HFFc6 (cell line): Measurements from ENCODE around the gene PITX2. TPM values are rescaled to one million over a fixed set of nuclear protein-coding genes. Genes with fewer than 3 reads are reported as not detected.

Experiments used
- DNase-seq: peaks from one replicate; pipeline ENCODE4 v3.0.0-alpha.2; 2018
- H3K27ac Mint-ChIP-seq: 2 replicates; pipeline ENCODE4 v1.8.0; 2020; ENCODE audit warnings: mild to moderate bottlenecking, mixed read lengths
- H3K27me3 Mint-ChIP-seq: 2 replicates; pipeline ENCODE4 v1.8.0; 2021; ENCODE audit warnings: mild to moderate bottlenecking, moderate library complexity, mixed read lengths; ENCODE audit not compliant: insufficient read depth
- H3K36me3 Mint-ChIP-seq: 2 replicates; pipeline ENCODE4 v1.8.0; 2021; ENCODE audit warnings: low read depth, mixed read lengths
- H3K4me1 Mint-ChIP-seq: 2 replicates; pipeline ENCODE4 v1.8.0; 2020; ENCODE audit warnings: low read depth, mixed read lengths
- H3K4me3 Mint-ChIP-seq: 2 replicates; pipeline ENCODE4 v1.8.0; 2020; ENCODE audit warnings: mild to moderate bottlenecking, moderate library complexity, mixed read lengths
- H3K9me3 Mint-ChIP-seq: 2 replicates; pipeline ENCODE4 v1.8.0; 2020; ENCODE audit warnings: mild to moderate bottlenecking, mixed read lengths
- CTCF ChIP-seq: fragments of 200-600 bp; sonication (generic); IDR thresholded peaks from 2 replicates; pipeline ENCODE4 v1.5.0; 2021; ENCODE audit warnings: antibody characterized with exemption, mild to moderate bottlenecking
- total RNA-seq, 6 experiments: library from RNA; stranded (reverse); fragmentation: NEBNext Ultra II Directional; extraction: Animal tissue kit (Norgen Biotek cat#: 25700); gene quantifications; 2 replicates in 1 of 6; 3 replicates in 5 of 6; pipeline ENCODE4 v1.2.3, GENCODE V29; 2021

Gene PITX2
- total RNA-seq, 6 experiments from 2014 or later = 15.9 to 22.8 (median 17.9) TPM

DNA sequence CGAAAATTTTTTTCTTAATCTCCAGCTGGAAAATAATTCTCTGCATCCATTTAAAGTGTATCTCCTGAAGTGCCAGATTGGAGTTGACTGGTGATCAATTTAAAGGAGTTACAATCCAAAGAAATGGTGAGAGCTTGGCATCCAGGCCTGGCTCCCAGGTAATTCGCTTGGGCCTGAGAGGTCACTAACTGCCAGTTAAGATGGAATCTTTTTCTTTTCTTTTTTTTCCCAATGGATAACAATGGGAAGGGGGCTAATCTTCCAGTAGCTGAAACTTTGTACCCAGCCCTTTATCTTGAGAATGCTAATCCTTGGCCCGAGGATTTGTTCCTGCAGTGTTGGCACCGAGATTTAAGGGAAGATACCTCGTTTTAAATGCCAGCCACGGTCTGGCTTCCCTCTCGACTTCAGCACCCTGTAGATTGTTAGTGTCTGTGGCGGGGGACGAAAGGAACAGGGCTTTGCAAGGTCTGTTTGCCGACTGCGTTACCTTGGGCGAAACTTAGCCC, 13.3 kb upstream of the PITX2 start:
- H3K4me1 Mint-ChIP-seq = peaks cover 56% of the 10 kb centered on the region
- H3K36me3 Mint-ChIP-seq = peaks cover 46% of the 10 kb centered on the region
- DNase-seq = no peak
- H3K27me3 Mint-ChIP-seq = peaks cover 35% of the 10 kb centered on the region
- H3K27ac Mint-ChIP-seq = peak overlapping the region; percentile 69
- peaks cover 18% of the 10 kb centered on the region for H3K9me3 Mint-ChIP-seq
- peak overlapping the region; percentile 93 for H3K4me3 Mint-ChIP-seq
- TF ChIP-seq CTCF = no peak

DNA sequence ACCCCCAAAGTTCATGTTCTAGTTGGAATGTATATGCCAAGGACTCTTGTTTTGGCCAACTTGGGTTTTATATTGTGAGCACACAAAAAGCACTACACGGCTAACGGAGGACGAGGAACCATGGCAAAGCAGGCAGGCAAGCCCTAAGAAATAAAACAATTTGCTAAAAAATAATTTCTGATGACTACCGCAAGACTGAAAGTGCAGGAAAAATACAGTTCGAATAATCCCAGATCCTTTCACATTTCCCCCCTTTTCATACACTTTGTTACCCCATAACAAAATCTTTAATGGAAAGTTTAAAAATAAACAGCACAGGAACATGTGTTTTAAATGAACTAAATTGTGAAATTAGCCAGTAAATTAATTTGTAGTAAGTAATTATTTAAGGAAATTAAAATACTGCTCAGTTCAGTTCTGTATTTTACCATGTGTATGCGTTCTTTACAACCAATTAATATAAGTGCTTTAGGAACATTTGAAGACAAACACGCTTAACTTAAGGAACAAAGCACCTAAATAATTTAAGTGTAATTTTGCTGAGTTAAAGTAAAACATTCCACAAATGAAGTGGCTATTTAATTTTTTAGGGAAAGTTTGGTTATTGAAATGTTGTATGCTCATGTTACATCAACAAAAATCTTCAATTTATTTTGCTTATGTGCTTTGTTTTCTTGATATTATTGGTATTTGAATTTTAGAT, 12.4 kb upstream of the PITX2 start:
- H3K9me3 Mint-ChIP-seq = peaks cover 18% of the 10 kb centered on the region
- H3K4me1 Mint-ChIP-seq = peaks cover 65% of the 10 kb centered on the region
- H3K4me3 Mint-ChIP-seq = peak overlapping the region; percentile 93
- no peak overlapping the region for H3K27ac Mint-ChIP-seq
- TF ChIP-seq CTCF = no peak
- H3K36me3 Mint-ChIP-seq = peaks cover 46% of the 10 kb centered on the region
- peaks cover 32% of the 10 kb centered on the region for H3K27me3 Mint-ChIP-seq
- no peak for DNase-seq

DNA sequence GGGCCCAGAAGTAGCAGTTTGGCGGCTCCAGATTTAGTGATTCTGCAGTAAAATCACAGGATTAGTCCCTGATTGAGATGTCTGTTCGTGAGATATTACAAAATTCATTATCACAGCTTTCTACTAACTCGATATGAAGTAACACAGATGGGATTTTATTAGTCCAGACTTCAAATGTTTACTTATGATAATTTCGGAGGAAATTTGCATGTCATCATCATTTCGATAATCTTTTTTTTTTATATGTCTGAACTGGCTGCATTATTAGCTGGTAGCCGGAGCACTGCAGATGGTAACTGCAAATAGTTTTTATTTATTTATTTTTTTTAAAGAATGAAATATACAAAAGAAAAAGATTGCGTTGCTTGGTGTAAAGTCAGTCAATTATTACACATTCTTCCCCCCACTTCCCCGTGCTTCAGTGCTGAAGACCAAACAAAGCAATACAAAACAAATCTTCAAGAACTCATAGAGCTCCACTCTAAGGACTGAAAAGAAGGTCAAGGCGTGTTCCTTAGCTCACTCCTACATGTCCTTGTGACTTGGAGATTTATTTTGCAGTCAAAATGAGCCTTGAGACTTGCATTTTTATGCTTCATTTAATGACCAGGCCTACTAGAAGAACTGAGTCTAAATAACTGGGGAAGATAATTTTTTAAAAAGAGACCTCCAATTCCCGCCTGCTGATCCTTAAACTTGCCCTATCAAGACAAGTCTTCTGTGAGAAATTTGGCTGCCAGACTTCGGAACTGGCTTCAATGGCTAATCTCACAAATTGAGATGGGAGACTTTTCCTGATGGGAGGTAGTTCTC, 11.7 kb upstream of the PITX2 start:
- Mint-ChIP-seq H3K27ac (no peak overlapping the region), H3K4me3 (peak overlapping the region; percentile 93), H3K9me3 (peaks cover 15% of the 10 kb centered on the region), H3K36me3 (peaks cover 38% of the 10 kb centered on the region), H3K27me3 (peaks cover 28% of the 10 kb centered on the region), H3K4me1 (peaks cover 67% of the 10 kb centered on the region)
- TF ChIP-seq CTCF = no peak
- DNase-seq = no peak

DNA sequence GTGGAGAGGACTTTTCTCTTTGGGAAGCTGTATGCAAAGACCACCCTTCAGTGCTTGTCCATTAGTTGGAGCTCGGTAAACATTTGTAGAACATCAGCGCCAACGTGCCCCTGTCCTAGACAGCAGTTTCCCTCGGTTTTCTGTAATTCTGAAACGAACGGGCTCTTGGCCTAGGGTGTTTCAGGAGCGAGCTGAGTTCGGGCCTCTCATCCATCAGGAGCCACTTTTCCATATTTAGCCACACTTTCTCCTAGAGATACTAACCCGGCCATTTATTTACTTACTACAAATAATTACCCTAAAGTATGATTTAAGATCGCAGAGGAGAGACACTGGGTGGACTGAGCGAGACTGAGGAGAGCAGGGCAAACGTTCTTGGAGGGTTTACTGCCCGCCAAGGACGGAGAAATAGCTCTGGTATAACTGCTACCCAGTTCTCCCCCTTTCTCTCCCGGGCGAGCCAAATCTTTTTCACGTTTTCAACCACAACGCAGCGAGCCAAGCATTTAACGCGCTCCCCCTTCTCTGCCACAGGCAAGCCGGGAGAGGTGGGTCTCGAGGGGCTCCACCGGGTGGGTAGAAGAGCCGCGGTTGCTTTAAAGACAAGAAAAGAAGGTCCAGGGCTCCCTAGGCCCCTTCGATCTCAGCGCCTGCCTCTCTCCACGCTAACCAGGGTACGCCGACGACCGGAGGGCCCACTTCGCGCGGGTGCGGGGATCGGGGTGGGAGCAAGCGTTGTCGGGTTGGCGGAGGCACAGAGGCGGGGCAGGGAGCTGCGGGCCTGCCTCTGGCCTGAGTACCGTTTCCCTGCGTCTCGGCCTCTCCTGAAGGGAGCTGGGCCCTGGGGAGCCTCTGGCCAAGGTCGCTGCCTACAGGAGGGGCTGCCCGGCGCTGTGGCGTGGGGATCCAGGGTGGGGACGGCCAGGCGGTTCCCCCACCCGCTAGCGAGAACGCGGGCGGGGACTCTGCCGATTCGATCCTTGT, 10.8 kb upstream of the PITX2 start:
- no peak overlapping the region for H3K27ac Mint-ChIP-seq
- no peak for TF ChIP-seq CTCF
- H3K36me3 Mint-ChIP-seq = peaks cover 29% of the 10 kb centered on the region
- peaks cover 65% of the 10 kb centered on the region for H3K4me1 Mint-ChIP-seq
- no peak for DNase-seq
- peaks cover 11% of the 10 kb centered on the region for H3K9me3 Mint-ChIP-seq
- H3K27me3 Mint-ChIP-seq = peaks cover 26% of the 10 kb centered on the region
- no peak overlapping the region for H3K4me3 Mint-ChIP-seq
